HL-60 (cell line): ENCODE measurements around the gene DHDDS.

Source experiments
- DNase-seq, 2 experiments: peaks; one replicate each; pipeline ENCODE4 v3.0.0-alpha.2; 2010 to 2020; ENCODE audit warnings: low read depth in 1 of 2, low spot score in 1 of 2
- H3K27ac ChIP-seq: fragments of 250-450 bp; sonication (Bioruptor Pico); replicated peaks from 2 replicates; pipeline ENCODE4 v1.5.1; 2020; ENCODE audit warnings: mild to moderate bottlenecking, moderate library complexity
- H3K27me3 ChIP-seq: fragments of 250-450 bp; sonication (Bioruptor Pico); 2 replicates; pipeline ENCODE4 v1.5.1; 2021; ENCODE audit warnings: mild to moderate bottlenecking, moderate library complexity; ENCODE audit not compliant: insufficient read depth, poor library complexity, severe bottlenecking
- H3K4me3 ChIP-seq: replicated peaks from 2 replicates; pipeline ENCODE4 v1.5.1; 2011; ENCODE audit warnings: mild to moderate bottlenecking, control low read depth, low read length; ENCODE audit not compliant: insufficient read depth
- CTCF ChIP-seq: IDR thresholded peaks from one replicate; pipeline ENCODE4 v1.5.1; 2011; ENCODE audit warnings: low read length, control low read depth, inconsistent platforms; ENCODE audit not compliant: insufficient read depth
- GABPA ChIP-seq: IDR thresholded peaks from 2 replicates; pipeline ENCODE4 v1.6.1; 2012; ENCODE audit warnings: low read depth
- POLR2AphosphoS5 ChIP-seq: IDR thresholded peaks from 2 replicates; pipeline ENCODE4 v1.6.1; 2012; ENCODE audit warnings: low read depth
- SPI1 ChIP-seq: IDR thresholded peaks from 2 replicates; pipeline ENCODE4 v1.6.1; 2012; ENCODE audit warnings: low read depth, mild to moderate bottlenecking, borderline replicate concordance
- TF ChIP-seq, protein P1 (sequence below): IDR thresholded peaks from 2 replicates; pipeline ENCODE4 v1.6.1; 2012; ENCODE audit warnings: low read depth; ENCODE audit not compliant: insufficient replicate concordance

The DHDDS gene

DNA sequence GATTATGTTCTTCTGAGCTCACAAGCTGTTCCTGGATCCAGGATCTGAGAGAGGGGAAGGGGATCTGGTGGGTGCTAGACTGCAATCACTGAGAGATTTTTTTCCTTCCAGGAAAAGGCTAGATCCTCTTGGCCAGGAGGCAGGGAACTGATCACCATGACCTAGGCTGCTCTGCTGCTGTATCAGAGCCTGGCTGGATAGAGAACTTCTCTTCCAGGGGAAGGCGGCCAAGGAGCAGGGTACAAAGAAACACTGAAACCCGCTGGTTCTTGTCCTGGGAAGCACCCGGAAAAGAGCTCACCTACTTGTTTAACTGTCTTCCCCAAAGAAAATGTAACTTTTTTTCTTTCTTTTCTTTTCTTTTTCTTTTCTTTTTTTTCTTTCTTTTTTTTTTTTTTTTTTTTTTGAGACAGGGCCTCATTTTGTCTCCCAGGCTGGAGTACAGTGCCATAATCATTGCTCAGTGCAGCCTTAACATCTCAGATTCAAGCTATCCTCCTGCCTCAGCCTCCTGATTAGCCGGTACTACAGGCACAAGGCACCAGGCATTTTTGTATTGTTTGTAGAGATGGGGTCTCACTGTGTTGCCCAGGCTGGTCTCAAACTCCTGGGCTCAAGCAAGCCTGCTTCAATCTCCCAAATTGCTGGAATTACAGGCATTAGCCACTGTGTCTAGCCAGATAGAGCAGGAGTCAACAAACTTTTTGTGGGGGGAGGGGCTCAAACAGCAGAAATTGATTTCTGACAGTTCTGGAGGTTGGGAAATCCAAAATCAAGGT lies 85.1 kb downstream of the DHDDS start:
- Histone ChIP-seq H3K27ac (no peak overlapping the region), H3K27me3 (no peaks in the 10 kb centered on the region), H3K4me3 (no peak overlapping the region)
- no peak for DNase-seq
- no peak for TF ChIP-seq POLR2AphosphoS5
- TF ChIP-seq CTCF = no peak
- no peak for TF ChIP-seq SPI1
- TF ChIP-seq, protein P1, sequence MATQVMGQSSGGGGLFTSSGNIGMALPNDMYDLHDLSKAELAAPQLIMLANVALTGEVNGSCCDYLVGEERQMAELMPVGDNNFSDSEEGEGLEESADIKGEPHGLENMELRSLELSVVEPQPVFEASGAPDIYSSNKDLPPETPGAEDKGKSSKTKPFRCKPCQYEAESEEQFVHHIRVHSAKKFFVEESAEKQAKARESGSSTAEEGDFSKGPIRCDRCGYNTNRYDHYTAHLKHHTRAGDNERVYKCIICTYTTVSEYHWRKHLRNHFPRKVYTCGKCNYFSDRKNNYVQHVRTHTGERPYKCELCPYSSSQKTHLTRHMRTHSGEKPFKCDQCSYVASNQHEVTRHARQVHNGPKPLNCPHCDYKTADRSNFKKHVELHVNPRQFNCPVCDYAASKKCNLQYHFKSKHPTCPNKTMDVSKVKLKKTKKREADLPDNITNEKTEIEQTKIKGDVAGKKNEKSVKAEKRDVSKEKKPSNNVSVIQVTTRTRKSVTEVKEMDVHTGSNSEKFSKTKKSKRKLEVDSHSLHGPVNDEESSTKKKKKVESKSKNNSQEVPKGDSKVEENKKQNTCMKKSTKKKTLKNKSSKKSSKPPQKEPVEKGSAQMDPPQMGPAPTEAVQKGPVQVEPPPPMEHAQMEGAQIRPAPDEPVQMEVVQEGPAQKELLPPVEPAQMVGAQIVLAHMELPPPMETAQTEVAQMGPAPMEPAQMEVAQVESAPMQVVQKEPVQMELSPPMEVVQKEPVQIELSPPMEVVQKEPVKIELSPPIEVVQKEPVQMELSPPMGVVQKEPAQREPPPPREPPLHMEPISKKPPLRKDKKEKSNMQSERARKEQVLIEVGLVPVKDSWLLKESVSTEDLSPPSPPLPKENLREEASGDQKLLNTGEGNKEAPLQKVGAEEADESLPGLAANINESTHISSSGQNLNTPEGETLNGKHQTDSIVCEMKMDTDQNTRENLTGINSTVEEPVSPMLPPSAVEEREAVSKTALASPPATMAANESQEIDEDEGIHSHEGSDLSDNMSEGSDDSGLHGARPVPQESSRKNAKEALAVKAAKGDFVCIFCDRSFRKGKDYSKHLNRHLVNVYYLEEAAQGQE = no peak
- no peak for TF ChIP-seq GABPA

- no peaks in the 10 kb centered on the region for H3K27me3 ChIP-seq
- no peak overlapping the region for H3K4me3 ChIP-seq
- DNase-seq = no peak
- no peak for TF ChIP-seq CTCF
- no peak overlapping the region for H3K27ac ChIP-seq
Measured at GRCh38 chr1:26517766-26518049, 85.6 kb downstream of the DHDDS start.

- DNase-seq = no peak
- TF ChIP-seq SPI1 = no peak
- no peak for TF ChIP-seq CTCF
- TF ChIP-seq POLR2AphosphoS5 = no peak
- no peak for TF ChIP-seq GABPA
- TF ChIP-seq, protein P1 = no peak
- H3K27ac ChIP-seq = no peak overlapping the region
- H3K4me3 ChIP-seq = no peak overlapping the region
- no peaks in the 10 kb centered on the region for H3K27me3 ChIP-seq
Measured at GRCh38 chr1:26518355-26518754, 86.2 kb downstream of the DHDDS start.

GRCh38 chr1:26520339-26520738 lies 88.2 kb downstream of the DHDDS start:
- Histone ChIP-seq H3K27me3 (no peaks in the 10 kb centered on the region), H3K27ac (peak overlapping the region; percentile 50), H3K4me3 (no peak overlapping the region)
- DNase-seq = no peak
- TF ChIP-seq, protein P1 = no peak
- TF ChIP-seq SPI1 (no peak), GABPA (no peak), POLR2AphosphoS5 (no peak), CTCF (no peak)
